Hepatocyte (in vitro differentiated cells): ENCODE data around the gene SLC25A27.

Source experiments
- EZH2 ChIP-seq: fragments of 200-600 bp; sonication (generic); IDR thresholded peaks from 2 replicates; pipeline ENCODE4 v1.6.1; 2016; ENCODE audit warnings: antibody characterized with exemption, mild to moderate bottlenecking, borderline replicate concordance
- TF ChIP-seq, protein P1 (sequence below): fragments of 200-600 bp; sonication (generic); IDR thresholded peaks from 2 replicates; pipeline ENCODE4 v1.5.1; 2016; ENCODE audit warnings: antibody characterized with exemption, mild to moderate bottlenecking; ENCODE audit not compliant: poor library complexity

- TF ChIP-seq EZH2: no peak
- TF ChIP-seq, protein P1, sequence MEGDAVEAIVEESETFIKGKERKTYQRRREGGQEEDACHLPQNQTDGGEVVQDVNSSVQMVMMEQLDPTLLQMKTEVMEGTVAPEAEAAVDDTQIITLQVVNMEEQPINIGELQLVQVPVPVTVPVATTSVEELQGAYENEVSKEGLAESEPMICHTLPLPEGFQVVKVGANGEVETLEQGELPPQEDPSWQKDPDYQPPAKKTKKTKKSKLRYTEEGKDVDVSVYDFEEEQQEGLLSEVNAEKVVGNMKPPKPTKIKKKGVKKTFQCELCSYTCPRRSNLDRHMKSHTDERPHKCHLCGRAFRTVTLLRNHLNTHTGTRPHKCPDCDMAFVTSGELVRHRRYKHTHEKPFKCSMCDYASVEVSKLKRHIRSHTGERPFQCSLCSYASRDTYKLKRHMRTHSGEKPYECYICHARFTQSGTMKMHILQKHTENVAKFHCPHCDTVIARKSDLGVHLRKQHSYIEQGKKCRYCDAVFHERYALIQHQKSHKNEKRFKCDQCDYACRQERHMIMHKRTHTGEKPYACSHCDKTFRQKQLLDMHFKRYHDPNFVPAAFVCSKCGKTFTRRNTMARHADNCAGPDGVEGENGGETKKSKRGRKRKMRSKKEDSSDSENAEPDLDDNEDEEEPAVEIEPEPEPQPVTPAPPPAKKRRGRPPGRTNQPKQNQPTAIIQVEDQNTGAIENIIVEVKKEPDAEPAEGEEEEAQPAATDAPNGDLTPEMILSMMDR: no peak
Observed at GRCh38 chr6:46637933-46638332, 14.8 kb upstream of the SLC25A27 start.
